A549 (cell line): ENCODE measurements around the gene ZMYND8. TPM values are rescaled to one million over a fixed set of nuclear protein-coding genes. Genes with fewer than 3 reads are reported as not detected.

Source experiments
- ATAC-seq, 2 experiments: fragments of 200-7000 bp in 1 of 2; fragments of >200 bp in 1 of 2; cut with Nextera tagmentation in 1 of 2; cut with Tn5 transposase in 1 of 2; 3 replicates each; pipeline versions ENCODE4 v1.8.0 to v1.9.1; 2018 to 2020; ENCODE audit warnings: mild to moderate bottlenecking in 1 of 2, moderate library complexity in 1 of 2
- CTCF ChIA-PET: fragments of 300-600 bp; sonication (Branson Sonifier 250); formaldehyde crosslinking; extraction: SDS; loops from one replicate; lab custom pipeline; 2021; ENCODE audit warnings: antibody characterized with exemption, inconsistent platforms; lab: Yijun Ruan, JAX
- POLR2A ChIA-PET: fragments of 350-600 bp; formaldehyde crosslinking; extraction: SDS; loops from one replicate; lab custom pipeline; 2021; ENCODE audit warnings: antibody characterized with exemption, inconsistent platforms; lab: Yijun Ruan, JAX
- DNase-seq, 2 experiments: peaks; one replicate each; pipeline versions ENCODE4 v3.0.0 to v3.0.0-alpha.2; 2011 to 2016; ENCODE audit warnings: low read depth in 1 of 2, low spot score in 1 of 2
- FAIRE-seq: peaks from 2 replicates; lab custom pipeline; 2011; peaks lifted over from hg19 to GRCh38; lab: Jason Lieb, UNC
- H3K27ac ChIP-seq, 2 experiments: fragments of >200 bp; sonication (Bioruptor Twin); formaldehyde crosslinking; 3 replicates each; pipeline ENCODE4 v1.5.1; 2016 to 2017
- H3K4me1 ChIP-seq: fragments of >200 bp; sonication (Bioruptor Twin); formaldehyde crosslinking; 3 replicates; pipeline ENCODE4 v1.6.1; 2016
- H3K4me2 ChIP-seq: fragments of >200 bp; sonication (Bioruptor Twin); formaldehyde crosslinking; 3 replicates; pipeline ENCODE4 v1.6.1; 2016
- H3K4me3 ChIP-seq: fragments of >200 bp; sonication (Bioruptor Twin); formaldehyde crosslinking; 3 replicates; pipeline ENCODE4 v1.5.1; 2016
- H3K9me3 ChIP-seq: fragments of >200 bp; sonication (Bioruptor Twin); formaldehyde crosslinking; 3 replicates; pipeline ENCODE4 v1.6.1; 2016
- BCL3 ChIP-seq: fragments of >200 bp; sonication (Bioruptor Twin); formaldehyde crosslinking; IDR thresholded peaks from 3 replicates; pipeline ENCODE4 v1.6.1; 2016
- BHLHE40 ChIP-seq: IDR thresholded peaks from 2 replicates; pipeline ENCODE4 v1.6.1; 2012; ENCODE audit warnings: low read depth, low read length, inconsistent platforms
- CEBPB ChIP-seq, 2 experiments: fragments of >200 bp in 1 of 2; sonication (Bioruptor Twin) in 1 of 2; formaldehyde crosslinking in 1 of 2; IDR thresholded peaks; 2 replicates each; pipeline ENCODE4 v1.6.1; 2012 to 2016
- CHD4 ChIP-seq: fragments of 200-600 bp; sonication (generic); IDR thresholded peaks from 2 replicates; pipeline ENCODE4 v1.6.1; 2016; ENCODE audit warnings: antibody characterized with exemption, mild to moderate bottlenecking, borderline replicate concordance
- CTCF ChIP-seq: fragments of >200 bp; sonication (Bioruptor Twin); formaldehyde crosslinking; IDR thresholded peaks from 3 replicates; pipeline ENCODE4 v1.5.1; 2016
- E2F6 ChIP-seq: IDR thresholded peaks from 2 replicates; pipeline ENCODE4 v1.6.1; 2012; ENCODE audit warnings: low read depth, borderline replicate concordance
- EHF ChIP-seq: fragments of 250-450 bp; sonication (Bioruptor Pico); IDR thresholded peaks from 2 replicates; pipeline ENCODE4 v1.5.0; 2020; ENCODE audit warnings: mild to moderate bottlenecking
- FOSL2 ChIP-seq, 2 experiments: fragments of 450-650 bp in 1 of 2; fragments of >200 bp in 1 of 2; sonication (Bioruptor Twin) in 1 of 2; formaldehyde crosslinking; IDR thresholded peaks; 2 replicates each; pipeline versions ENCODE4 v1.5.0 to v1.6.1; 2016 to 2020; ENCODE audit warnings: mild to moderate bottlenecking in 1 of 2, moderate library complexity in 1 of 2
- FOXS1 ChIP-seq: fragments of 250-450 bp; sonication (Bioruptor Pico); IDR thresholded peaks from 2 replicates; pipeline ENCODE4 v1.5.0; 2020; ENCODE audit warnings: mild to moderate bottlenecking, moderate library complexity
- HDAC2 ChIP-seq: fragments of 200-600 bp; sonication (generic); IDR thresholded peaks from 2 replicates; pipeline ENCODE4 v1.6.1; 2016
- HES2 ChIP-seq: fragments of >200 bp; sonication (Bioruptor Twin); formaldehyde crosslinking; IDR thresholded peaks from 2 replicates; pipeline ENCODE4 v1.6.1; 2016
- HEYL ChIP-seq: fragments of 250-450 bp; sonication (Bioruptor Pico); IDR thresholded peaks from 2 replicates; pipeline ENCODE4 v1.8.0; 2021; ENCODE audit warnings: mild to moderate bottlenecking, moderate library complexity
- HMGXB4 ChIP-seq: fragments of 250-450 bp; sonication (Bioruptor Pico); IDR thresholded peaks from 2 replicates; pipeline ENCODE4 v1.5.0; 2021; ENCODE audit warnings: mild to moderate bottlenecking, moderate library complexity, borderline replicate concordance
- HOXB13 ChIP-seq: fragments of 250-450 bp; sonication (Bioruptor Pico); IDR thresholded peaks from 2 replicates; pipeline ENCODE4 v1.5.0; 2020; ENCODE audit warnings: low read depth, mild to moderate bottlenecking, moderate library complexity
- HOXB5 ChIP-seq: fragments of 250-450 bp; sonication (Bioruptor Pico); IDR thresholded peaks from 2 replicates; pipeline ENCODE4 v1.5.0; 2020; ENCODE audit warnings: mild to moderate bottlenecking, moderate library complexity
- KDM5A ChIP-seq: fragments of 200-600 bp; sonication (generic); IDR thresholded peaks from 2 replicates; pipeline ENCODE4 v1.6.1; 2016; ENCODE audit warnings: antibody characterized with exemption, mild to moderate bottlenecking
- MAFK ChIP-seq: fragments of 450-650 bp; IDR thresholded peaks from 2 replicates; pipeline ENCODE4 v1.6.1; 2014; ENCODE audit not compliant: partially characterized antibody
- MAX ChIP-seq: IDR thresholded peaks from 2 replicates; pipeline ENCODE4 v1.6.1; 2012
- MYC ChIP-seq: IDR thresholded peaks from 2 replicates; pipeline ENCODE4 v1.6.1; 2012; ENCODE audit warnings: mild to moderate bottlenecking, inconsistent platforms, low read length, improper control_type of control experiment, borderline replicate concordance
- NPAS2 ChIP-seq: fragments of 250-450 bp; sonication (Bioruptor Pico); IDR thresholded peaks from 2 replicates; pipeline ENCODE4 v1.8.0; 2022; ENCODE audit warnings: mild to moderate bottlenecking, moderate library complexity, borderline replicate concordance
- PHF8 ChIP-seq: fragments of 200-600 bp; sonication (generic); IDR thresholded peaks from 2 replicates; pipeline ENCODE4 v1.6.1; 2016; ENCODE audit warnings: low read depth, mild to moderate bottlenecking, antibody characterized with exemption, moderate library complexity, borderline replicate concordance
- RARB ChIP-seq: fragments of 250-450 bp; sonication (Bioruptor Pico); IDR thresholded peaks from 2 replicates; pipeline ENCODE4 v1.8.0; 2021; ENCODE audit warnings: mild to moderate bottlenecking, moderate library complexity
- RCOR1 ChIP-seq: fragments of 150-350 bp; IDR thresholded peaks from 2 replicates; pipeline ENCODE4 v1.6.1; 2014; ENCODE audit warnings: antibody characterized with exemption, low read length, low read depth
- RFX5 ChIP-seq: fragments of 450-650 bp; IDR thresholded peaks from 2 replicates; pipeline ENCODE4 v1.7.1; 2014; ENCODE audit warnings: antibody characterized with exemption, mild to moderate bottlenecking, moderate library complexity
- RNF2 ChIP-seq: fragments of 200-600 bp; sonication (generic); IDR thresholded peaks from 2 replicates; pipeline ENCODE4 v1.6.1; 2016; ENCODE audit warnings: low read depth, mild to moderate bottlenecking, antibody characterized with exemption, moderate library complexity, borderline replicate concordance
- SMC3 ChIP-seq: fragments of >200 bp; sonication (Bioruptor Twin); formaldehyde crosslinking; IDR thresholded peaks from 3 replicates; pipeline ENCODE4 v1.6.1; 2018; ENCODE audit warnings: inconsistent platforms
- TP53 ChIP-seq: fragments of 250-450 bp; sonication (Bioruptor Pico); IDR thresholded peaks from 2 replicates; pipeline ENCODE4 v1.5.0; 2021; ENCODE audit warnings: mild to moderate bottlenecking, moderate library complexity
- USF2 ChIP-seq: fragments of 450-650 bp; IDR thresholded peaks from 2 replicates; pipeline ENCODE4 v1.6.1; 2014; ENCODE audit warnings: antibody characterized with exemption
- ZFP36 ChIP-seq: fragments of 450-650 bp; IDR thresholded peaks from 2 replicates; pipeline ENCODE4 v1.6.1; 2014; ENCODE audit warnings: borderline replicate concordance; ENCODE audit not compliant: partially characterized antibody
- ZNF302 ChIP-seq: fragments of 250-450 bp; sonication (Bioruptor Pico); IDR thresholded peaks from 2 replicates; pipeline ENCODE4 v1.9.0; 2021; ENCODE audit warnings: inconsistent platforms, mild to moderate bottlenecking, moderate library complexity
- ZSCAN20 ChIP-seq: fragments of 250-450 bp; sonication (Bioruptor Pico); IDR thresholded peaks from 2 replicates; pipeline ENCODE4 v1.8.0; 2022; ENCODE audit warnings: mild to moderate bottlenecking, moderate library complexity
- WGBS: methylation state at CpG from one replicate; pipeline ENCODE4 v1.1.6; 2017; ENCODE audit errors: missing lambda C conversion rate; 5-methylcytosine and 5-hydroxymethylcytosine counted together
- polyA plus RNA-seq, 4 experiments: library from polyadenylated mRNA; depleted of rRNA in 3 of 4; stranded (reverse); fragments of >200 nt; fragmentation: RNase III in 1 of 4; extraction: RNeasy Plus Mini Kit Qiagen cat#74134 plus additional on column Dnase treatment in 1 of 4; gene quantifications; 2 replicates in 3 of 4; 3 replicates in 1 of 4; pipeline ENCODE4 v1.2.3, GENCODE V29; 2011 to 2017

ZMYND8 gene
- polyA plus RNA-seq, 2 of the 4 experiments (the other 2 are of a cell fraction): 10.4 to 24.9 TPM

- CTCF ChIA-PET: interaction anchor here (1.3 to 2.5 kb wide), 3 partner anchors 11 to 72 kb away, joined by 5 to 11 read pairs (median 9); no protein-coding TSS in a partner anchor
- 94% methylated on average over 11 of the region's 11 CpGs for WGBS
- peak overlapping the region; percentile 94 to 97 for H3K27ac ChIP-seq
Observed at GRCh38 chr20:47311967-47312681, 44.4 kb downstream of the ZMYND8 start.

GRCh38 chr20:47311211-47311610, 45.3 kb downstream of the ZMYND8 start:
- Histone ChIP-seq H3K4me3 (no peak overlapping the region), H3K4me2 (no peak overlapping the region), H3K4me1 (peaks cover 43% of the 10 kb centered on the region), H3K27ac (peak overlapping the region; percentile 92 to 94), H3K9me3 (no peaks in the 10 kb centered on the region)
- TF ChIP-seq HOXB5 (CRISPR knock-in tag): no peak
- no peak for TF ChIP-seq CTCF
- no peak for TF ChIP-seq HEYL (CRISPR knock-in tag)
- no peak for TF ChIP-seq EHF
- TF ChIP-seq ZFP36: no peak
- no peak for TF ChIP-seq MAX
- no peak for TF ChIP-seq SMC3
- no peak for TF ChIP-seq BCL3
- TF ChIP-seq RCOR1: no peak
- no peak for TF ChIP-seq PHF8
- no peak for TF ChIP-seq CHD4
- TF ChIP-seq ZSCAN20 (CRISPR knock-in tag): no peak
- TF ChIP-seq MAFK: no peak
- TF ChIP-seq TP53 (CRISPR knock-in tag): no peak
- ChIA-PET CTCF (interaction anchor here (0.8 to 2.5 kb wide), 4 partner anchors 12 to 558 kb away, joined by 3 to 11 read pairs (median 7); no protein-coding TSS in a partner anchor), POLR2A (no interaction called here)
- no peak for DNase-seq
- FAIRE-seq: no peak
- no peak for ATAC-seq
- 97% methylated on average over 5 of the region's 5 CpGs for WGBS

More at GRCh38 chr20:47311967-47312681, 44.4 kb downstream of the ZMYND8 start:
- POLR2A ChIA-PET: interaction anchor here (0.6 kb wide), 1 partner anchor 9 kb away, joined by 7 read pairs; no protein-coding TSS in a partner anchor
- Histone ChIP-seq H3K4me1 (peaks cover 45% of the 10 kb centered on the region), H3K4me2 (no peak overlapping the region)
- FAIRE-seq: no peak
- TF ChIP-seq FOSL2 (IDR thresholded peaks at IDR 0.05) (no peak), FOSL2 (CRISPR knock-in tag; IDR thresholded peaks at IDR 0.05) (no peak), CEBPB (IDR thresholded peaks at IDR 0.05) (no peak), HMGXB4 (no peak), E2F6 (no peak), HES2 (no peak), NPAS2 (no peak), MYC (no peak), HOXB13 (CRISPR knock-in tag) (no peak), USF2 (no peak), HDAC2 (no peak), RNF2 (no peak), RARB (CRISPR knock-in tag) (no peak), ZSCAN20 (CRISPR knock-in tag) (no peak), SMC3 (no peak), RFX5 (no peak), ZNF302 (no peak), FOXS1 (CRISPR knock-in tag) (no peak), KDM5A (no peak), BHLHE40 (no peak)
- TF ChIP-seq, all 56 proteins: peak for 0
- no peak overlapping the region for H3K4me3 ChIP-seq
- H3K9me3 ChIP-seq: peaks cover 7% of the 10 kb centered on the region
- ATAC-seq (no peak), DNase-seq (no peak)
